T-helper 2 cell treated with Interferon-gamma antibody and Interleukin-4, amounts not matched to agents 5 μg/mL and 100 μg/mL, for 36 hours (primary cell): ENCODE data around the gene LRRC4C.

Experiments
- DNase-seq: peaks from one replicate; pipeline ENCODE4 v3.0.0; 2021; ENCODE audit warnings: low spot score
- H3K27ac Mint-ChIP-seq: one replicate; pipeline ENCODE4 v1.8.0; 2021; ENCODE audit warnings: mild to moderate bottlenecking, mixed read lengths
- H3K27me3 Mint-ChIP-seq: one replicate; pipeline ENCODE4 v1.8.0; 2021; ENCODE audit warnings: low read depth, mixed read lengths
- H3K36me3 Mint-ChIP-seq: one replicate; pipeline ENCODE4 v1.8.0; 2021; ENCODE audit warnings: low read depth, mixed read lengths
- H3K4me1 Mint-ChIP-seq: one replicate; pipeline ENCODE4 v1.8.0; 2021; ENCODE audit warnings: low read depth, mixed read lengths
- H3K4me3 Mint-ChIP-seq: one replicate; pipeline ENCODE4 v1.8.0; 2022; ENCODE audit warnings: mild to moderate bottlenecking, moderate library complexity, mixed read lengths
- H3K9me3 Mint-ChIP-seq: one replicate; pipeline ENCODE4 v1.8.0; 2021; ENCODE audit warnings: mixed read lengths

The LRRC4C gene

DNA sequence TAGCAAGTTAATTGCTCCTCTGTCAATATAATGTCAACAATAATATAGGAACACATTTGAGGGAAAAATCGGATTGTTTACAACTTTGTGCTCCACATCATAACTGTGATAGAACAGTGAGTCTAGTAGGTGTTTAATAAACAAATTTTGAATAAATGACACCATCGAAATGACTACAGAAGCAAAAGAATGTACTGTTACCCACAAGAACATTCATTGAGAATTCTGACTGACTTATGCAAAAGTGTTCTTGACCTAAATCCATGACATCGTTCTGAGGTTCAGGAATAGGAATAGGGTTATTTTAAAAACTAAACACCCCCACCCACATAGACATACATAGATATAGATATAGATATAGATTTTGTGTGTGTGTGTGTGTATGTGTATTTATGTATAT, 8.4 kb downstream of the LRRC4C start:
- H3K4me3 Mint-ChIP-seq = no peak overlapping the region
- no peaks in the 10 kb centered on the region for H3K27me3 Mint-ChIP-seq
- H3K27ac Mint-ChIP-seq = no peak overlapping the region
- H3K9me3 Mint-ChIP-seq = peaks cover 5% of the 10 kb centered on the region
- no peaks in the 10 kb centered on the region for H3K4me1 Mint-ChIP-seq
- H3K36me3 Mint-ChIP-seq = no peaks in the 10 kb centered on the region
- no peak for DNase-seq

DNA sequence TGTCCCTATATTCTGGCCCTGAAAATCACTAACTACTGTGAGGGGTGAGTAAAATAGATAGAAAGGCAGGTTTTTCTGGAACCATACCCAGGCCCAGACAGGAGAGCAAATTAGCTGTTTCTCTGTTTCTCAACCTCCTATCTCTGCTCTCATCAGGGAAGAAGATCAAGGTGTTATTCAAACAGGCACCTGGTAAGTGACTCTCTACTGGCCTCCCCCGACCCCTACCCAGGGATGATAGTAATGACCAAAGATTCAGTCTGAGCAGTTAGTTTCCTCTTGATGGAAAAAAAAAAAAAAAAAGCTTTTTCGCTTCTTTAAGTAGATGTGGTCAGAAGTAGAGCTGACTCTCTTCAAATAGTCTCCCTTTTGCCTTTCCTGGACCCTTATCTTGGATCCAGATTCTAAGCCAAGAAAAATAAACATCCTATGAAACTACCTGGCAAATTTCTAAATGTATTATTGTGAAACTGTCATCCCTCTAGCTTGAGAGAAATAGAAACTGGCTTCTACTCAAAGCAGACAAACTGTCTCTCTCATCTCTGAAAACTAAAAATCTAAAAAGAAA, 9.9 kb downstream of the LRRC4C start:
- no peaks in the 10 kb centered on the region for H3K27me3 Mint-ChIP-seq

DNA sequence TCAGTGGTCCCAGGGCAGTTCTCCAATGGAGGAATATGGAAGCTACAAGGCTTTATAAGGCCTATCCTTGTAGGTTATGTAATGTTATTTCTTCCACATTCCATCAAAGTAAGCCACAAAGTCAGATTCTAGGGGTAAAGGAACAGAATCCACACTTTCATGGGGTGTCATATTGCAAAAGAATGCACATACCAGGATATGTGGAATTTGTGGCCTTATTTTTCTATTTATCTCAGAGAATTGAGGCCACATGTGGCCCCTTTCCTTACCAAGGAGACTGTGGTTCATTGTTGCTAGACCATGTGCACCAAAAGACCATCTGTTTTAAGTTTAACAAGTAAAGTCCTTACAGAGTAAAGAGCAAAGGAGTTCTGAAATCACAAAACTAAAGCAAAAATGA, 12.9 kb downstream of the LRRC4C start:
- no peak overlapping the region for H3K4me3 Mint-ChIP-seq
- H3K9me3 Mint-ChIP-seq = peaks cover 19% of the 10 kb centered on the region
- no peaks in the 10 kb centered on the region for H3K36me3 Mint-ChIP-seq
- no peak overlapping the region for H3K27ac Mint-ChIP-seq
- H3K27me3 Mint-ChIP-seq = no peaks in the 10 kb centered on the region
- DNase-seq = no peak
- no peaks in the 10 kb centered on the region for H3K4me1 Mint-ChIP-seq

More for the DNA sequence above, 9.9 kb downstream of the LRRC4C start:
- Mint-ChIP-seq H3K27ac (no peak overlapping the region), H3K9me3 (peaks cover 10% of the 10 kb centered on the region), H3K4me3 (no peak overlapping the region), H3K4me1 (no peaks in the 10 kb centered on the region), H3K36me3 (no peaks in the 10 kb centered on the region)
- DNase-seq = no peak

DNA sequence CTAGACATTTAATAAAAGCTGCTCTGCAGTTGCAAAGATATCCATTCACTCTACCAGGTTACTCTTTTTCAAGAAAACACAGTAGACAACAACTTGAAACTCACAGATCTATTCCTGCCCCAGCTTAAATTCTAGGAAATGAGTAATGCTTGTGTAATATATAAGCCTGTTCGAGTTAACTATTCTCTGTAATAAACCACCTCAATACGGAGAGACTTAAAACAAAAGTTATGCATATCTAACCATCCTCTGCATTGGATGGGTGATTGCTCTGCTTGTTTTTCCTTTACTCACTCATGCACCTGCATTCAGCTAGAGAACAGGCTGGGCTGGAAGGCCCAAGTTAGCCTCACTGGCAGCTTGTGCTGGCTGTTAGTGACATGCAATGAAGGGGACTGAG, 13.3 kb downstream of the LRRC4C start:
- Mint-ChIP-seq H3K9me3 (peaks cover 20% of the 10 kb centered on the region), H3K4me1 (no peaks in the 10 kb centered on the region), H3K27ac (no peak overlapping the region), H3K4me3 (no peak overlapping the region), H3K36me3 (no peaks in the 10 kb centered on the region), H3K27me3 (no peaks in the 10 kb centered on the region)
- DNase-seq = no peak

DNA sequence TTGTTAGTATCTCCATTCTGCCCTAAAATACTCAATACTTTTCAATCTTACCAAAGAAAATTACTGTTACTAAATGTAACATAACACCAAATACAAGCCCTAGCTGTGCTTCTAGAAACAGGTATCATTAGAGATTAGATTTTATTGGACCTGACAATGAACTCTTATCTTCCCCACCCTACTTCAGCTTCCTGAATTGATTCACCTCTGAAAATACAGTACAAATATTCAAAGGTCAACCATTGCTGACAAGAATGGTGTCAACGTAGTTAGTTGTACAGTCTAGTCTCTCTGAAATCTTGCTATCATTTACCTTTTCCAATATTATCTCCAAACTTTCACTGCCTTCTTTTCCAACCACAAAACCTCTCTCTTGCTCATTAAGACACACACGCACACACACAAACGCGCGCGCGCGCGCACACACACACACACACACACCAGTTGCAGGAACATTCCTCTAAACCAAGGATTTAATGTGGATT, 22.4 kb downstream of the LRRC4C start:
- no peak overlapping the region for H3K27ac Mint-ChIP-seq
- no peaks in the 10 kb centered on the region for H3K4me1 Mint-ChIP-seq
- H3K36me3 Mint-ChIP-seq = no peaks in the 10 kb centered on the region
- H3K4me3 Mint-ChIP-seq = no peak overlapping the region
- peaks cover 25% of the 10 kb centered on the region for H3K9me3 Mint-ChIP-seq
- no peak for DNase-seq
- H3K27me3 Mint-ChIP-seq = no peaks in the 10 kb centered on the region

DNA sequence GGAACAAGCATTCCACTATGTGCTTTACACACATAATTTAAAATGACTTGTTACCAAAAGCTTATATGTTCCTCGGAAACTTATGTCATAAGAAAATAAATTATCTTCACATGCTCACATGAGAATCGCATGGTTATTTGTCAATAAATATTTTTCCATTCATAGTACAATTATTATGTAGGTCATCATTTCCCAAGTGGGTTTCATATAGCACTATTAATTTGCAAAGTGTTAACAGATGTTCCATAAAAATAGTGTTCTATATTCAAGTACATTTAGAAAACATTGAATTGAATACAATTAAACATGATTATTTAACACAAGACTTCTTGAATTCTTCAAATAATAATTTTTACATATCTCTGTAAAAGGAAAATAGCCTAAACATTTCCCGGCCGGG, 23.9 kb downstream of the LRRC4C start:
- Mint-ChIP-seq H3K27ac (no peak overlapping the region), H3K27me3 (no peaks in the 10 kb centered on the region), H3K36me3 (no peaks in the 10 kb centered on the region), H3K4me1 (no peaks in the 10 kb centered on the region), H3K9me3 (peaks cover 27% of the 10 kb centered on the region), H3K4me3 (no peak overlapping the region)
- DNase-seq = no peak

DNA sequence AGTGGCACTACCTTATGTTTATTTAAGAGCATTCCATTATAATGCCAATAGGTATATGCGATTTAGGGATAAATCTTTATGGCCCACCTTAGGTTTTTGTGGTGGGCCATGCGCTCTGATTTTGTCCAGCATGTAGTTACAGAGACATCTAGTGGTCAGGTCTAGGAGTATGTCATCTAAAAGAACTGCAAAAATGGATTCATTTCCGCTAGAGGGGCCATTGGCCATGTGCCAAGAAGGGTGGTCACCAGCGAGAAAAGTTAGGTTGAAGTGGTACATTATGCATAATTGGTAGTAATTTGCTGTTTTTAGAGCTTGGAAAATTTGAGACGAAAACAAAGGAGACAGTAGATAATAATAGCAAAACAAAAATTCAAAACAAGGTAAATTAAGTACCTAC, 27.7 kb downstream of the LRRC4C start:
- H3K27me3 Mint-ChIP-seq = no peaks in the 10 kb centered on the region
- no peaks in the 10 kb centered on the region for H3K36me3 Mint-ChIP-seq
- no peak for DNase-seq
- H3K4me1 Mint-ChIP-seq = no peaks in the 10 kb centered on the region
- H3K4me3 Mint-ChIP-seq = no peak overlapping the region
- H3K27ac Mint-ChIP-seq = no peak overlapping the region
- H3K9me3 Mint-ChIP-seq = peaks cover 29% of the 10 kb centered on the region

DNA sequence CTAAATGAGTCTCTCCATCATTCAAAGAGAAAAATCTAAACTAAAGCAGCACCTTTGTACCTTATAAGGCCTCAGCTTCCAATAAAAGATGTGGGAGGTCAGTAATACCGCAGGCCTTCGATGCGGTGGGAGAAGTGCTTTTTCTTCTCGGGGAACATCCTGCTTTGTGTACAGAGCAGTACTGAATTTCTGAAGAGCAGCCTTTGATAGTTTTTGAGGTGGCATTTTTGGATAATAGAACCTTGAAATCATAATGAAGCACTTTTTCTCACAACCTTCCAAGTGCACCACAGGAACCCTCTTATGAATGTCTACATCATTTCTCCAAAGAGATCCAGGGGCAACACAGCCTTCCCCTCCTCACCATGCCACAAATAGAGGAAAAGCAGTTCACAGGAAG, 39.6 kb downstream of the LRRC4C start:
- Mint-ChIP-seq H3K9me3 (peaks cover 52% of the 10 kb centered on the region), H3K4me3 (no peak overlapping the region), H3K27me3 (no peaks in the 10 kb centered on the region), H3K36me3 (no peaks in the 10 kb centered on the region), H3K4me1 (no peaks in the 10 kb centered on the region), H3K27ac (no peak overlapping the region)
- no peak for DNase-seq

DNA sequence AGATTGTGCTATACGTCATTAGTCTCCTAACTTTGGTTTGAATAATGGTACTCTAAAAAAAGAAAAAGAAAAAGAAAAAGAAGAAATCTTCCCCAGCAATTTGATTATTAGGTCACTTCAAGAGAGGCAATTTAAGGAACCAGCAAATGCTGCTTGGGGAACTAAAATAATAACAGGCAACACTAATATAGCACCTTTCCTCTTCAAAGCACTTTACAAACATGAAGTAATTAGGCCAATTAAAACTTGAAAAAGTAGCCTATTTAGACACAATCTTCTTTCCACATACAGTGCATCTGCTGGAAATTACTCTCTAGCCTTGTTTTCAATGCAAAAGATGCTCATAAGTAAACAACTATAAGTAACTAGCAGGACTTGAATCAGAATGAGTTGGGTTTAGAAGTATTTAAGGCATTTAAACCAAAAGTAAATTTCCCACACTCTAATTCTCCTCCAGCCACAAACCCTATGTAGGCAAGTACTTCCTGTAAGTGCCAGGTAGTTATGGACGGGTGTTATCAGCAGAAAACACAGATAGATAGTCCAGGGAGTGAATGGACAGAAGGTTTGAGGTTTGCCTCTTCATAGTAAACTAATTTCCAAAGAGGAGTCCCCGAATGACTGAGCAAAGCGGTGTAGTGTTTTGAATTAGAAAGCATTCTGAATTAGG, 44.5 kb downstream of the LRRC4C start:
- no peak for DNase-seq
- no peak overlapping the region for H3K4me3 Mint-ChIP-seq
- H3K27me3 Mint-ChIP-seq = no peaks in the 10 kb centered on the region
- H3K27ac Mint-ChIP-seq = no peak overlapping the region
- H3K4me1 Mint-ChIP-seq = no peaks in the 10 kb centered on the region
- no peaks in the 10 kb centered on the region for H3K36me3 Mint-ChIP-seq
- peaks cover 35% of the 10 kb centered on the region for H3K9me3 Mint-ChIP-seq

DNA sequence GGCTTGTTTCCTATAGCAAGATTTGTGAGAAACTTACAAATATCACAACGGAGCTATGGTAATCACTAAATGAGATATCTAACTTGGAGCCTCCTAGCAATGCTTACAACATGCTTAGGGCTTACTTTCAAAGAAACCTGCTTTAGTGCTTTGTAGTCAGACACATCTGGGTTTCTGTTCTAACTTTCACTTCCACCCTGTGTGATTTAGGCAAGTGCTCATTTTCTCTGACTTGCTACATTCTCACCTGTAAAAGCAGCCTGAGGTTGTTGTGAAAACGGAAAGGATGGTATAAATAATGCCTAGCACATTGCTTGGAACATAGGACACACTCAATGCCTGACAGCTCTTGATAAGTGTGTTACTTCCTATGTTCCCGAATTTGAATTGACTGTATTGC, 45.6 kb downstream of the LRRC4C start:
- Mint-ChIP-seq H3K36me3 (no peaks in the 10 kb centered on the region), H3K9me3 (peaks cover 36% of the 10 kb centered on the region), H3K4me3 (no peak overlapping the region), H3K27me3 (no peaks in the 10 kb centered on the region), H3K4me1 (no peaks in the 10 kb centered on the region), H3K27ac (no peak overlapping the region)
- DNase-seq = no peak

DNA sequence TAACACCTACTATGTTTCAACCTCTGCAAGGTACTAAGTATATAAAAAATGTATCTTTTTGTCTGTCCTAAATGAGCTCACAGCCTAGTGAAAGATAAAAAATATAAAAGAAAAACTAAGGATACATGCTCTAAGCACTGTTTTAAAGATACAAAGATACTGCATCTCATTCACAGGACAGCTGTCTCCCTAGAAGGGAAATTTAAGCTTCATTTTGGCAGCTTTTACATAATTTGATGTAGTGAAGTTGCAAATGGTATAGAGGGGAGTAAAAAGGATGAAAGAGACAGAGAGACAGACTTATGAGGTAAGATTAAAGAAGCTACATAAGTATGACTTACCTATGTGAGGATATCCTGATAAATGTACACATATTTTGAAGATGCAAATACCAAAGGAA, 53.6 kb downstream of the LRRC4C start:
- Mint-ChIP-seq H3K27me3 (no peaks in the 10 kb centered on the region), H3K9me3 (peaks cover 26% of the 10 kb centered on the region), H3K36me3 (no peaks in the 10 kb centered on the region), H3K27ac (no peak overlapping the region), H3K4me3 (no peak overlapping the region), H3K4me1 (no peaks in the 10 kb centered on the region)
- no peak for DNase-seq

DNA sequence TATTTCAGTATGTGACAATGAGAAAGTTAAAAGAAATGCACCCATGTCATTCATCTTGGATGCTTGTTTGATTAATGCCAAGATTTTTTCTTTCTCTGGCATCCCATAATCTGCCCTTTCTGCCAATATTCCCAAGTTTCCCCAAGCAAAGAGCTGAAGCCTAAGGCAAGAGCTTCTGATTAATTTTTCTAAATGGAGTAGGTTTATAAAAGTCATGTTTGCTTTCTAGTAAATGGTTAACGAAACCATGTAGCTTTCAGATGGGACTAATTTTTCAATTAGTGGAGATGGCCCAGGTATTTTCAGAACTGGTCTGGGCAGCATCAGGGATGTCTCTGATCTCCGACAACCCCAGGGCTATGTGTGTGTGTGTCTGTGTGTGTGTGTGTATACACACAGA, 55.3 kb downstream of the LRRC4C start:
- H3K27me3 Mint-ChIP-seq = no peaks in the 10 kb centered on the region
- no peaks in the 10 kb centered on the region for H3K36me3 Mint-ChIP-seq
- DNase-seq = no peak
- H3K4me3 Mint-ChIP-seq = no peak overlapping the region
- H3K4me1 Mint-ChIP-seq = no peaks in the 10 kb centered on the region
- peaks cover 23% of the 10 kb centered on the region for H3K9me3 Mint-ChIP-seq
- no peak overlapping the region for H3K27ac Mint-ChIP-seq

DNA sequence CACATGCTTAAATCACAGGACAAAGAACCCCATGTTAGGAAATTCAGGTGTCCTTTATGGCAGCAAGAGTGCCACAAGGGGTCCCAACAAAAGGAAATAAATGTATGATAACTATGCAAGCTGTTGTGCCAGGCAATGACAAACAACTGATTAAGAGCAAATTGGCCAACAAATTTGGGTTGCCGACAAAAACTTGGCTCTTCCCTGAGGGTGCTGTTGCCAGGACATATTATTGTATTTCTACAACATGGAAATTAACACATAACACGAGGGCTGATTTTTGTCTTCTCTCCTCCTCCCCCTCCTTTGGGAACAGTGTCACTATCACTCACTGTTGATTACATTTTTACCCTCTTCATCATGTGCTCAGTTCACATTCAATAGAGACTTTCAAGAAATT, 56.0 kb downstream of the LRRC4C start:
- DNase-seq = no peak
- H3K27ac Mint-ChIP-seq = no peak overlapping the region
- no peaks in the 10 kb centered on the region for H3K36me3 Mint-ChIP-seq
- peaks cover 23% of the 10 kb centered on the region for H3K9me3 Mint-ChIP-seq
- no peaks in the 10 kb centered on the region for H3K27me3 Mint-ChIP-seq
- H3K4me3 Mint-ChIP-seq = no peak overlapping the region
- H3K4me1 Mint-ChIP-seq = no peaks in the 10 kb centered on the region

DNA sequence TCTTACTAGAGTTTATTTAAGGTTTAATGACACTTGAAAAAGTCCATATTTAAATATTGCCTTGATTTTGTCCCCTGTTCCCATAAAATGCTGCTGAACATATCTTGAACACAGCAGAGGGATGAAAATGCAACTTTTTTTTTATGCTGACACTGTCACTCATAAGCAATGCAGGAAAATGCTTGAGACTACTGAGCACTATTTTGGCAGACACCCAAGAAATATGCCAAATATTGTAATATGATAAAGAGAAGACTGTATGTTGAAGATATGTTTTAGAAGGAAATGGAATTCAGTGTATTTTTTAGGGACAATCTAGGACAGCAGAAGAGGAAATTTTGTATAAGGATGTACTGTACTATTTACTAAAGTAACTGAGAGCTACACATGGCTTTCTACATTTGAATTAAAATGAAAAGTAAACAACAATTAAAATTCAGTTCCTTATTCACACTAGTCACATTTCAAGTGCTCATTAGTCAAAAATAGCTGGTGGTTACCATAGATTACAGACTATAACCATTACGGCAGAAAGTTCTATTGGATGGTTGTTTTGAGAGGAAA, 58.6 kb downstream of the LRRC4C start:
- no peak for DNase-seq
- H3K36me3 Mint-ChIP-seq = no peaks in the 10 kb centered on the region
- H3K4me3 Mint-ChIP-seq = no peak overlapping the region
- no peak overlapping the region for H3K27ac Mint-ChIP-seq
- no peaks in the 10 kb centered on the region for H3K4me1 Mint-ChIP-seq
- H3K9me3 Mint-ChIP-seq = peaks cover 39% of the 10 kb centered on the region
- H3K27me3 Mint-ChIP-seq = no peaks in the 10 kb centered on the region

DNA sequence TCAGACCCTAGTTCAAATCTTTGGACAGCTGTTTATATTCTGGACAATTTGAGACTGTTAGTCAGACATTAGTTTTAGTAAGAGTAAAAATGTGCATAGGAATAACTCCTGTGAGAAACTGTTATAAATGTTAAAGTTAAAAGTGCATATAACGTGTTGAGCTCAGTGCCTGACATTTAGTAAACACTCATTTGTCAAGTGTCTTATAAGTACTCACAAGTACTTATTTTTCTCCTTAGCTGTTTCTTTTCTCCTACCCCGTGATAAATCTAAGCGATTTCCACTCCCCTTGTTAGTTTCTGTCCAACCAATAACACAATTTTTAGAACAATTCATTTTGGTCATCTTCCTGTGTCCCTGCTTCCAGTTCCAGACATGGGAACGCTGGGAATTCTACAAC, 59.3 kb downstream of the LRRC4C start:
- Mint-ChIP-seq H3K4me3 (no peak overlapping the region), H3K27me3 (no peaks in the 10 kb centered on the region), H3K9me3 (peaks cover 43% of the 10 kb centered on the region), H3K27ac (no peak overlapping the region), H3K4me1 (no peaks in the 10 kb centered on the region), H3K36me3 (no peaks in the 10 kb centered on the region)
- no peak for DNase-seq
